Activated gamma-delta T cell treated with Interleukin-2 at 50 U/mL for 16 hours (primary cell): ENCODE results near the gene IPO11.

Experiments used
- DNase-seq: peaks from one replicate; pipeline ENCODE4 v3.0.0-alpha.2; 2020

IPO11 gene

DNA sequence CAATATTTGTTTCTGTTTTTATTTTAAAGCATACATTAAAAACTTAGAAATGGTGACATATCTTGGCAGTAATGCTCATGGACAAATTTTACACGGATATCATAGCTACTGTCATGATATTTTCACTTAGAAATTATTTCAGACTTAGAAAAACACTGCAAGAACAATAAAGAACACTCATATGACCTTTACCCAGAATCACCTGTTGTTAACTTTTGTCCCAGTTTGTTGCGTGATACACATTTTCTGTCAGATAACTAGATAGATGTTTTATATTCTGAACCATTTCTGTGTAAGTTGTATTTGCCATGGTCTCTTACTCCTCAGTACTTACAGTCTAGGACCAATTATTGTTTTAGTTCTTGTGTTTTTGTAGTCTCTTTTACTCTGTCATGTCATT, 162.5 kb downstream of the IPO11 start:
- no peak for DNase-seq

DNA sequence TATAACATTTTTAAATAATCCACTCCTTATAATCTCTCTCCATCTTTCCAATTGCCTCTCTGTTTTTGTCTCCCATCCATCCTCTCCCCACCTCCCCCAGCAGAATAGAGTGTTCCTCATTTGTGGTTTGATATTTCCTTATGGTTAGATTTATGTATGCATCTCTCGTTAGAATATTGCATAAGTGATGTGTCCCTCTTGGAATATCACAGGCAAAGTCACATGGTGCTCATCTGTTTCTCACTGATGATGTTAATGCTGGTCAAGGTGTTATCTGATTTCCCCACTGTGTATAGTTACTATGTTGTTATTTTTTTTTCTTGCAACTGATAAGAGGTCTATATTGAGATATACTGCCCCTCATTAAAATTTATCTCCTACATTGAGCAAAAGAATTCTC, 162.9 kb downstream of the IPO11 start:
- no peak for DNase-seq

DNA sequence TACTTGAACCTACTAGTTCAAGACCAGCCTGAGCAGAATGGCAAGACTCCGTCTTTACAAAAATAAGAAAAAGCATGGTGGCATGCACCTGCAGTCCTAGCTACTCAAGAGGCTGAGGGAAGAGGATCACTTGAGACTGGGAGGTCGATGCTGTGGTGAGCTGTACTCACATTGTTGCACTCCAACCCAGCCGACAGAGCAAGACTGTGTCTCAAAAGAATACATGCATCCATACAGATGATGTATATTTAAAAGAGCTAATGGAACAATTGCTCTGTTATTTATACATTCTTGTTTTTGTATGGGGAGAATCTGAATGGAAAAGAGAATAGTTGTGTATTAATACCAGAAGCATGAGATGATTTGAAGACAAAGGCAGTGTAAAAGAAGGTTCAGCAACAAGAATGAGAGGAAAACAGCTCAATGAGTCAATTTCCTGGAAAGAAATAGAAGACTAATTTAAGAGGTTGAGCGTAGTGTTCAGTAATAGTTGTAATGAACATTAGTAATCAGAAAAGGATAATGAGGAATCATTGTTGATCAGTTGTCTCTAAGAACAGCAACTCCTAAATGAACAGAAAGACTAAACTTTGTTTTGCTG, 164.1 kb downstream of the IPO11 start:
- no peak for DNase-seq

DNA sequence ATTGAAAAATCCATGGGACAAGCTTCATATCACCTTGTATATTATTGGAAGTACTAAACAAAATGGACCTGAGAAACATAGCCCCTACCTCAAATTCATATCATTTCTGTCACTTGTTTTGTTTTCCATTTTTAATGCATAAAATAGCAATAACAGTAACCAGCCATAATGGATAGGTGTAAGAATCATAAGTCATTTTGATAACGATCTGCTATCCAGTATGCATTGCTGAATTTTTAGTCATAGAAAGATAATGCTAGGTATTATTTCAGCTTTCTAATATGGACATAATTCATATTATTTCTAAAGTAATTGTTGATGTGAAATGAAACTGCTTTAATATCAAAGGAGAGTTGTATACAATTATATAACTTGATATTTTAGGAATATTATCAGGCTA, 164.9 kb downstream of the IPO11 start:
- DNase-seq, result no peak

- no peak for DNase-seq
These were observed 166.0 kb downstream of the IPO11 start, which contains the start of gene LRRC70 for GRCh38 chr5:62578540-62578939. Gene LRRC70 (plus strand): TSS chr5:62578819. CDS start chr5:62579439, 620 bp downstream.

GRCh38 chr5:62579761-62580160, 167.2 kb downstream of the IPO11 start:
- no peak for DNase-seq

DNA sequence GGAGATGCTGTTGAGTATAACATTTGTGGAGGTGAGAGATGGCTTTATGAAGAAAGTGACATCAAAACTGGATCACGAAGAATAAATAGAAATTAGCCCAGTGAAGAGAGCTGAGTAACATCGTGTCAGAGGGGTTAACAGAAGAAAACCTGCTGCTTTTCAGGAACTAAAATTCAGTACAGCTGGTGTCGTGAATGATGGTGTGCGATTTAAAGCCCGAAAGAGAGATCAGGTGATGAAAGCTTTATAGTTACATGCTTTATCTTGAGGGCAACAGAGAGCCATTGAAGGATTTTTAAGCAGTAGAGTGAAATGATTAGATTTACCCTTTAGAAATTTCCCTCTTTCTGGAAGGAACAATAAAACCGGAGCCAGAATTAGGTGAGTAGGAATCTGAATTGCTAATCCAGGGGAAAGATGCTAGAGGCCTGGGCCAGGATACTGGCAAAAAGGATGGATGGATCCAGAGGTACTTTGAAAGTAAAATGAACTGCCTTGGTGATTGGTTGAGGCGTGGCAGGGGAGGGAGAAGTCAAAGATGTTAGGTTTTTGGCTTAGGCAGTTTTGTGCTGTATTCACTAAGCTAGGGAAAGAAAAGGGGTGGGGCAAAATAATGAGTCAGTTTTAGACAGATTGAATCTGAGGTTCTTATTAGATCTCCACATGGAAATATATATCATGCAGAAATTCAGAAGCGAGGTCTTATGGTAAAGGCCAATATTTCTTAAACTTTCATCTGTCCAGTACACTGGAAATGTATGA, 169.5 kb downstream of the IPO11 start:
- no peak for DNase-seq

DNA sequence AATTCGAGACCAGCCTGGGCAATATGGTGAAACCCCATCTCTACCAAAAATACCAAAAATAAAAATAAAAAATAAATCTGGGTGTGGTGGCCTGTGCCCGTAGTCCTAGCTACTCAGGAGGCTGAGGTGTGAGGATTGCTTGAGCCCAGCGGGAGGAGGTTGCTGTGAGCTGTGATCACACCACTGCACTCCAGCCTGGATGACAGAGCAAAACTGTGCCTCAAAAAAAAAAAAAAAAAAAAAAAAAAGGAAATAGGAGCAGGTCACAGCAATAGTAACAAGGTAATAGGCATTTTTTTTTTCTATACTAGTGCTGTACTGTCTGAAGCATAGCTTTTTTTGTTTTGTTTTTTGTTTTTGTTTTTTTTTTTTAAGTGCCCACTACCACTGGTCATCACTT, 171.8 kb downstream of the IPO11 start:
- no peak for DNase-seq

DNA sequence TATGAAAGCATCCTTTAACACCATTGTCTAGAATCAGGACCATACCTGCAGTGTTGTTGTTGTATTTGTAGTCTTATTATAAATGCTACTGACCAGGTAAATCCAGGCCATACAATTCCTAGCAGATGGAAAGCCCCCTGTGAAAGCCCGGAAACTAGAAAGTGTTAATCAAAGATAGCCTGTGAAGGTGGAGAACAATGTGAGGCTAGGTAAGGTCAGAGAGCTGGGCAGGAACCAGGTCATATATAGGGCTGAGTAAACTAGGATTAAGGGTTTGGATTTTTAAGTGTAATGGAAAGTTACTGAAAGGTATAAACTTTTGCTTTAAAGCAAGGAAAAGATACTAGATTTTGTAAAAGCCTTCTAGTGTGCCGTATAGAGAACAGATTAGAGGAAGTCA, 172.7 kb downstream of the IPO11 start:
- no peak for DNase-seq

- no peak for DNase-seq
These were observed 173.2 kb downstream of the IPO11 start for GRCh38 chr5:62585751-62586150.

GRCh38 chr5:62587737-62588136, 175.2 kb downstream of the IPO11 start:
- no peak for DNase-seq

DNA sequence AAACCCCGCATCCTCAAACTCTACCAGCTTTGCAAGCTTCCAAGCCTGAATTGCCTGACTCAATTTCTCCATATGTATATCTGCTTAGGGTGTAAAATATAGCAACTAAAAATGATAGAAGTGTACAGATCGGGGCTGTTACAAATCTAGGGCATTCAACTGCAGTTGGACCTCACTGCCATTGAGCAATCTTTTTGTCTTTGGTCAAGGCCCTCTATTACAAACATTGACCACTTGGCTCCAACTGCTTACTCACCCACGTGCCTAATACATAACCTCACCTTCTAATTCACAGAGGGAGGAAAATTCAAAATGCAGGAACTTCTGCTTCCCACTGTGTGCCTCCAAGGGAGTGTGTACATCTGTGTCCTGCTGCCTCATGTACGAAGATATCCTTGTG, 176.1 kb downstream of the IPO11 start:
- no peak for DNase-seq

- no peak for DNase-seq
These were observed 176.9 kb downstream of the IPO11 start for GRCh38 chr5:62589504-62589903.

GRCh38 chr5:62590387-62590786, 177.8 kb downstream of the IPO11 start:
- DNase-seq, result no peak

GRCh38 chr5:62592558-62592957, 180.0 kb downstream of the IPO11 start:
- no peak for DNase-seq

GRCh38 chr5:62593331-62593730, 180.8 kb downstream of the IPO11 start:
- DNase-seq, result no peak

DNA sequence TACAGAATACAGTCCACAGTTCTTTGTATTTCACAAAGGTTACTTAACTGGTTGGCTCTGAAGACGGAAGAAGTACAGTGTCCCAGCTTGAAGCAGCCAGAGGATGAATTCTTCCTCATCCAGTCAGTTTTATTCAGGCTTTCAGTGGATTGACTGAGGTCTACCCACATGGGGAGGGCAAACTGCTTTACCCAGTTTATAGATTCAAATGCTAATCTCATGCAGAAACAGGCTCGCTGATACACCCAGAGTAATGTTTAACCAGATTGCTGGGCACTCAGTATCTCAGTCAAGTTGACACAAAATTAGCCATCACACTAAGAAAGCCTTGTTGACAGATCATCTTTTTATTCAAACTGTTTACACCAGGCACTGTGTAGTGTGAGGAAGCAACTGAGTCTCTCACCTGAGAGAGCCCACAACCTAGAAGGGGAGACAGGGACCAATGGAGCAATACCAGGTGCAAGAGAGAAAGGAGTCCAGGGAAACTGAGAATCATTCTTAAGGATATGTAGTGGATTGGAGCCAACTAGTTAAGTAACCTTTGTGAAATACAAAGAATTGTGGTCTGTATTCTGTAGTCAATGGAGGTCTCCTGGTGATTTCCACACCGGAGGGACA, 181.9 kb downstream of the IPO11 start:
- DNase-seq, result no peak

- DNase-seq, result no peak
These were observed 183.5 kb downstream of the IPO11 start for GRCh38 chr5:62596096-62596495.

DNA sequence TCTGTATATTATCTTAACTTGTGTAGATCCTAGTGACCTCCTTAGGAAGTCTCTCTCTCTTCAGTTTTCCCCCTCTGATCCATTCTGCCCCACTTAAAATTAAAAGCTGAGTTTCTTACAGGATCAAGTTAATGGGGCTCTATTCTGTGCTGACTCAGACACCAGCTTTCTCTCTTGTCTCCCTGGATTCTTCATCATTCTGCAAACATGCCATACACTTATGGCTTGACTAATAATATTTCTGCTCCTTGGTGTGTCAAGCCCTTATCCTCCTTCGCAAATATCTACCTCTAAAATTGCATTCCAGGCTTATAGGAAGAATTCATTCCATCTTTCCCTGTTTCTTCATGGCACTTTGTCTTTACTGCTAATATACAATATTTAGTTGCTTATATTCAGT, 184.1 kb downstream of the IPO11 start:
- DNase-seq, result no peak

GRCh38 chr5:62597314-62597713, 184.8 kb downstream of the IPO11 start:
- DNase-seq, result no peak

GRCh38 chr5:62600560-62601252, 188.1 kb downstream of the IPO11 start:
- no peak for DNase-seq

DNA sequence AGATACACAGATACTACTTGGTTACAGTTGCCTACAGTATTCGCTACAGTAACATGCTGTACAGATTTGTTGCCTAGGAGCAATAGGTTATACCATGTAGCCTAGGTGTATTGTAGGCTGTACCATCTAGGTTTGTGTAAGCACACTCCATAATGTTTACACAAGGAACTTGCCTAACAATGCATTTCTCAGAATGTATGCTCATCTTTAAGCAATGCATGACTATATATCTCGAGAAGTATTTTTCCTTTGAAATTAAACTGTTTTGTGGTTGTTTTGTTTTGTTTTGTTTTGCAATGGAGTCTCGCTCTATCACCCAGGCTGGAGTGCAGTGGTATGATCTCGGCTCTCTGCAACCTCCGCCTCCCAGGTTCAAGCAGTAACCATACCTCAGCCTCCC, 191.4 kb downstream of the IPO11 start:
- no peak for DNase-seq

DNA sequence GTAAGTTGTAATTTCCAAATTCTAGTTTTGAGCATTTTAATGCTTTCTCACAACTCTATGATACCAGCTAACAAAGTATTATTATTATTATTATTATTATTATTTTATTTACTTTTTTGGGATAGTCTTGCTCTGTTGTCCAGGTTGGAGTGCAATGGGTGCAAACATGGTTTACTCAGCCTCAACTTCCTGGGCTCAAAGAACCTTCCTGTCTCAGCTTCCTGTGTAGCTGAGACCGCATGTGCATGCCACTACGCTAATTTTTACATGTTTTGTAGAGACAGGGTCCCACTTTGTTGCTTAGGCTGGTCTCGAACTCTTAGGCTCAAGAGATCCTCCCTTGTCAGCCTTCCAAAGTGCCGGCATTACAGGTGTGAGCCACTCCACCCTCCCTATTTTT, 193.1 kb downstream of the IPO11 start:
- DNase-seq, result no peak

- no peak for DNase-seq
These were observed 194.3 kb downstream of the IPO11 start for GRCh38 chr5:62606878-62607277.
